Anterior cingulate cortex (tissue), 58 donors: Measurements from ENCODE around the gene VAV1.
"Not testable (repeated sequence)": the region's sequence is repeated elsewhere in the genome, so short reads cannot be mapped to it uniquely, and the experiment has no call there.

ENCODE experiments used
- DNase-seq, 58 donors: peaks; one replicate each; lab custom pipeline; 2025; lab: John Stamatoyannopoulos, UW

Gene VAV1

GRCh38 chr19:6807291-6807690 lies 34.8 kb downstream of the VAV1 start:
- DNase-seq: no peak

DNA sequence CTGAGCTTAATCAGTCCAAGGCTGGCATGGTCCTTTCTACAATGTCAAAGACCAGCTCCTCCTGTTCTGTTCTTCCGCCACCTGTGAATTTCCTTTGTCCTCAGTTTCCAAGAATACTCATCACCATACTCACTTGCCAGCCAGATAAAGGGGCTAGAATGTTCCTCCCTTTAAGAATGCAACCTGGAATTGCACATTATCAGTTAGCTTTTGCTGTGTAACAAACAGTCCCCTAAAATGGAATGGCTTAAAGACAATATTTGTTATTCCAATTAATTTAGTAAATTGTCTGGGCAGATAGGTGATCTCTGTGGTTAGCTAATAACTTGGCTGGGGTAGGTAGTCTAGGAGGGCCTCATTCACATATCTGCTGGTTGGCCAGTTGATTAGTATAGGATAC lies 36.0 kb downstream of the VAV1 start:
- DNase-seq: no peak

DNA sequence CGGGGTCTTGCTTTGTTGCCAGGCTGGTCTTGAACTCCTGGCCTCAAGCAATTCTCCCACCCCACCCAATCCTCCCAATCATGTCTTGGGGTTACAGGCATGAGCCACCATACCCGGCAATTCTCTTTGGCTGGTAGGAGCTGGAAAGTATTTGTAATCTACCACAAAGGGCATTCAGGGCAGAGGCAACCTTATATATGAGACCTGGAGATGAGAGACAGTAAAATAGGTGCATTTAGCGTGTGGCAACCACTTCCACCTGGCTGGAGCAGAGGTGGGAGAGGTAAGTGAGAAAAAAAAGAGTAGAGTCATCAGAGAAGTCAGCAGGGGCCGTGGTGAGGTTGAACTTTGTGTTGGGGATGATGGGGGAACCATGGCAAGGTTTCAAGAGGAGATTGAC lies 36.8 kb downstream of the VAV1 start:
- no peak for DNase-seq

GRCh38 chr19:6811378-6811777 lies 38.9 kb downstream of the VAV1 start:
- no peak for DNase-seq

GRCh38 chr19:6811906-6812305 lies 39.4 kb downstream of the VAV1 start:
- DNase-seq: no peak

DNA sequence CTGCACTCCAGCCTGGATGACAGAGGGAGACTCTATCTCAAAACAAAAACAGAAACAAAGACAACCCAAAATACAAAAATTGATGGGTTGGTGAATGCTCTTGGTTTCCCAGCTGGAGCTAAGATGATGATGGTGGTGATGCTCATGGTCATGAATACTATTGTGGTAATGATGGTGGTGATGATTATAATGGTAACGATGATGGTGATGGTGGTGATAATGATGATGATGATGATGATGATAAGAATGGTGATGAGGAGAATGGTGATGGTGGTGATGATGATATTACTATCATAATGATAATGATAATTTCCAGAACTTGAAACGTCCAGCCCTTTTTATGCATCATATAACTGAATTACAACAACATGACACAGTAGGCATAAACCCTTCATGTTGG lies 40.1 kb downstream of the VAV1 start:
- no peak for DNase-seq

GRCh38 chr19:6813659-6814058 lies 41.2 kb downstream of the VAV1 start:
- DNase-seq: no peak

DNA sequence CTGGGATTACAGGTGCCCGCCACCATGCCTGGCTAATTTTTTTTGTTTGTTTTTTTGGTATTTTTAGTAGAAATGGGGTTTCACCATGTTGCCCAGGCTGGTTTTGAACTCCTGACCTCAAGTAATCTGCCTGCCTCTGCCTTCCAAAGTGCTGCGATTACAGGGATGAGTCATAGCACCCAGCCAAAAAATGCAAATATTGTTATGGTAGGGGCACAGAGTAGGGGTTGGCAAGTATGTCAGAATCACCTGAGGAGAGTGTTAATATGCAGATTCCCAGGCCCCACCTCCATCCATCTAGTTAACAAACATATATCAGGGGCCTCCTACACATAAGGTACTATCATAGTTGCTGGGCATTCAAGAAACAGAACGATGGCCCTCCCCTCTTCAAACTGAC lies 44.7 kb downstream of the VAV1 start:
- DNase-seq: no peak

GRCh38 chr19:6818246-6818645 lies 45.7 kb downstream of the VAV1 start:
- DNase-seq: no peak

DNA sequence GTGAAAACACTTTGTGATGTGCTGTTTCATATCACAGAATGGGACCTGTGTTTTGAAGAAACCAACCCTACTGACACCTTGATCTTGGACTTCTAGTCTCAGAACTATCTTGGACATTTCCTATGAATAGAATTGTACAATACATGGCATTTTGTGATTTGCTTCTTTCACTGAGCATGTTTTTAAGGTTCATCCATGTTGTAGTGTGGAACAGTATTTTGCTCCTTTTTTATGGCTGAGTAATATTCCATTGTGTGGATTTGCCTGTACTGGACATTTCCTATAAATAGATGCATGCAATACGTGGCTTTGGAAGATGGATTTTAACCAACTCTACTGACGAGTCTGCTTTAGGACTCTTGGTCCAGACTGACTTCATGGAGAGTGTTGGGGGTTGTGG lies 46.8 kb downstream of the VAV1 start:
- no peak for DNase-seq

DNA sequence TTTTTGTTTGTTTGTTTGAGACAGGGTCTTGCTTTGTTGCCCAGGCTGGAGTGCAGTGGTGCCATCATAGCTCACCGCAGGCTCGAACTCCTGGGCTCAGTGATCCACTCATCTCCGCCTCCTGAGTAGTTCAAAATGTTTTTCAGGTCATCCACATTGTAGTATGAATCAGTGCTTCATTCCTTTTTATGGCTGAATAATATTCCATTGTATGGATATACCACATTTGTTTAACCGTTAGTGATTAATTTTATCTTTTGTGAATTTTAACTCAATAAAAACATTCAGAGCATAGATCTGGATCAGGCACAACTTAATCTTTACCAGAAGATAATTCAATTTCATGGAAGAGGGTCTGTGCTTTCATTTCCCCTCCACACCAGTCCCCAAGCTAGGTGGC lies 47.7 kb downstream of the VAV1 start:
- no peak for DNase-seq

GRCh38 chr19:6821639-6822310 lies 49.3 kb downstream of the VAV1 start:
- no peak for DNase-seq

DNA sequence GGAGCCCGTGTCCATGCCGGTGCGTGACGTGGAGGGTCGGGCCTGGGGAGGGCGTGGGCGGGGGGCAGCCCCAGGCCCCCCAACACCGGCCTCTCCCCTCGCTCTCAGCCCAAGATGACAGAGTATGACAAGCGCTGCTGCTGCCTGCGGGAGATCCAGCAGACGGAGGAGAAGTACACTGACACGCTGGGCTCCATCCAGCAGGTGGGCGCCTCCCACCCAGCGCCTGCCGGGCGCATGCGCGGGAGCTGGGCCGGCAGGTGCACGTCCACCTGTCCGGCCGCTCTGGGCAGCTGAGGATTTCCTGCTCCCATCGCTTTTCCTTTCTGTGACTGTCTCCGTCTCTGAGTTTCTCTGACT lies 49.8 kb downstream of the VAV1 start:
- DNase-seq: no peak

- no peak for DNase-seq
Measured at GRCh38 chr19:6825076-6825774, 52.7 kb downstream of the VAV1 start.

GRCh38 chr19:6826281-6826920 lies 53.9 kb downstream of the VAV1 start:
- DNase-seq: no peak

GRCh38 chr19:6828306-6828697 lies 55.8 kb downstream of the VAV1 start:
- peak in 1 of 58 donors; percentile 6 for DNase-seq

- DNase-seq: peak in 1 of 58 donors; percentile 3
Measured at GRCh38 chr19:6828698-6829633, 56.5 kb downstream of the VAV1 start.

DNA sequence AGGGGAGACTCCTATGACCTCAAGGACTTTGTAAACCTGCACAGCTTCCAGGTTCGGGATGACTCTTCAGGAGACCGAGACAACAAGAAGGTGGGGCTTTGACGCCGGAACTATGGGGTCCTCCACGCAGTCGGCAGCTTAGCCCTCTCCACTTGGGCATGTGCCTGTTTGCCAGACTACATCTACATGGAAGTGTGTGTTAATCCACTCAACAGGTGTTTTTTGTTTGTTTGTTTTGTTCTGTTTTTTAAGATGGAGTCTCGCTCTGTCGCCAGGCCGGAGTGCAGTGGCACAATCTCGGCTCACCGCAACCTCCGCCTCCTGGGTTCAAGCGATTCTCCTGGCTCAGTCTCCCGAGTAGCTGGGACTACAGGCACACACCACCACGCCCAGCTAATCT lies 57.3 kb downstream of the VAV1 start:
- not testable (repeated sequence) for DNase-seq

- not testable (repeated sequence) for DNase-seq
Measured at GRCh38 chr19:6831084-6831483, 58.6 kb downstream of the VAV1 start.

- no peak for DNase-seq
Measured at GRCh38 chr19:6832412-6832811, 59.9 kb downstream of the VAV1 start.
